WTC11 (cell line): ENCODE results near the gene SLCO1A2. TPM values are rescaled to one million over a fixed set of nuclear protein-coding genes. Genes with fewer than 3 reads are reported as not detected.
"Not testable (repeated sequence)": the region's sequence is repeated elsewhere in the genome, so short reads cannot be mapped to it uniquely, and the experiment has no call there.

Experiments
- ATAC-seq: fragments of 200-7000 bp; cut with Tn5 transposase; 2 replicates; pipeline ENCODE4 v1.10.0; 2021; ENCODE audit warnings: mild to moderate bottlenecking, moderate library complexity
- CTCF ChIA-PET: fragments of 300-600 bp; sonication (Branson Sonifier 250); formaldehyde crosslinking; loops from one replicate; lab custom pipeline; 2021; ENCODE audit warnings: antibody characterized with exemption; lab: Charles Lee
- POLR2A ChIA-PET: fragments of 350-600 bp; sonication (Branson Sonifier 250); formaldehyde crosslinking; loops from one replicate; lab custom pipeline; 2021; ENCODE audit warnings: antibody characterized with exemption; lab: Charles Lee
- DNase-seq: peaks from one replicate; pipeline ENCODE4 v3.0.0; 2021; ENCODE audit warnings: low spot score
- H3K27ac Mint-ChIP-seq: 2 replicates; pipeline ENCODE4 v1.8.0; 2021; ENCODE audit warnings: mixed read lengths
- H3K27me3 Mint-ChIP-seq: 2 replicates; pipeline ENCODE4 v1.8.0; 2021; ENCODE audit warnings: low read depth, mild to moderate bottlenecking, moderate library complexity, mixed read lengths
- H3K36me3 Mint-ChIP-seq: 2 replicates; pipeline ENCODE4 v1.8.0; 2021; ENCODE audit warnings: mixed read lengths
- H3K4me1 Mint-ChIP-seq: 2 replicates; pipeline ENCODE4 v1.8.0; 2022; ENCODE audit warnings: mixed read lengths
- H3K4me3 Mint-ChIP-seq: 2 replicates; pipeline ENCODE4 v1.8.0; 2021; ENCODE audit warnings: mild to moderate bottlenecking, moderate library complexity, mixed read lengths
- H3K9me3 Mint-ChIP-seq: 2 replicates; pipeline ENCODE4 v1.8.0; 2021; ENCODE audit warnings: mixed read lengths
- AFF4 ChIP-seq: sonication (generic); formaldehyde crosslinking; IDR thresholded peaks from 2 replicates; pipeline ENCODE4 v1.8.1; 2023; ENCODE audit warnings: mild to moderate bottlenecking, missing genetic modification reagents, borderline replicate concordance
- ARID4B ChIP-seq: sonication (generic); formaldehyde crosslinking; IDR thresholded peaks from 2 replicates; pipeline ENCODE4 v1.8.0; 2023; ENCODE audit warnings: missing genetic modification reagents, mild to moderate bottlenecking, borderline replicate concordance
- CBFB ChIP-seq: sonication (generic); formaldehyde crosslinking; IDR thresholded peaks from 2 replicates; pipeline ENCODE4 v1.8.1; 2022; ENCODE audit warnings: mild to moderate bottlenecking, low read depth, missing genetic modification reagents
- CREM ChIP-seq: sonication (generic); formaldehyde crosslinking; IDR thresholded peaks from 2 replicates; pipeline ENCODE4 v1.8.1; 2022; ENCODE audit warnings: mild to moderate bottlenecking, missing genetic modification reagents, moderate library complexity
- ETV6 ChIP-seq: sonication (generic); formaldehyde crosslinking; IDR thresholded peaks from 2 replicates; pipeline ENCODE4 v1.8.1; 2022; ENCODE audit warnings: mild to moderate bottlenecking, missing genetic modification reagents
- FOXP4 ChIP-seq: sonication (generic); formaldehyde crosslinking; IDR thresholded peaks from 2 replicates; pipeline ENCODE4 v1.8.0; 2022; ENCODE audit warnings: mild to moderate bottlenecking, missing genetic modification reagents
- GRHL2 ChIP-seq: fragments of 250-450 bp; sonication (Bioruptor Pico); IDR thresholded peaks from 2 replicates; pipeline ENCODE4 v1.8.0; 2022; ENCODE audit warnings: mild to moderate bottlenecking, moderate library complexity; ENCODE audit not compliant: insufficient replicate concordance, severe bottlenecking
- IRF2 ChIP-seq: sonication (generic); formaldehyde crosslinking; IDR thresholded peaks from 2 replicates; pipeline ENCODE4 v1.8.0; 2022; ENCODE audit warnings: low read depth, missing genetic modification reagents, borderline replicate concordance
- PREB ChIP-seq: sonication (generic); formaldehyde crosslinking; IDR thresholded peaks from 2 replicates; pipeline ENCODE4 v1.8.1; 2022; ENCODE audit warnings: mild to moderate bottlenecking, missing genetic modification reagents, moderate library complexity, borderline replicate concordance
- SOX15 ChIP-seq: fragments of 250-450 bp; sonication (Bioruptor Pico); IDR thresholded peaks from 2 replicates; pipeline ENCODE4 v1.9.0; 2021; ENCODE audit warnings: mild to moderate bottlenecking
- TP53 ChIP-seq: sonication (generic); formaldehyde crosslinking; IDR thresholded peaks from 2 replicates; pipeline ENCODE4 v1.8.1; 2023; ENCODE audit warnings: mild to moderate bottlenecking, missing genetic modification reagents
- USF1 ChIP-seq: sonication (generic); formaldehyde crosslinking; IDR thresholded peaks from 2 replicates; pipeline ENCODE4 v1.8.0; 2022; ENCODE audit warnings: mild to moderate bottlenecking, missing genetic modification reagents
- ZNF121 ChIP-seq: sonication (generic); formaldehyde crosslinking; IDR thresholded peaks from 2 replicates; pipeline ENCODE4 v1.8.0; 2023; ENCODE audit warnings: missing genetic modification reagents
- ZNF263 ChIP-seq: sonication (generic); formaldehyde crosslinking; IDR thresholded peaks from 2 replicates; pipeline ENCODE4 v1.8.1; 2022; ENCODE audit warnings: low read depth, mild to moderate bottlenecking, moderate library complexity, missing genetic modification reagents
- ZNF416 ChIP-seq: fragments of 250-450 bp; sonication (Bioruptor Pico); IDR thresholded peaks from 2 replicates; pipeline ENCODE4 v1.9.0; 2021; ENCODE audit warnings: mild to moderate bottlenecking, inconsistent platforms
- total RNA-seq: library from RNA; stranded (reverse); gene quantifications from 3 replicates; pipeline ENCODE4 v1.2.3, GENCODE V29; 2021

The SLCO1A2 gene
- total RNA-seq, 1 experiment from 2014 or later: 9.9 TPM

GRCh38 chr12:21384261-21384660 is 49.5 kb upstream of the SLCO1A2 start (continued):
- TF ChIP-seq ARID4B (CRISPR knock-in tag): no peak
- TF ChIP-seq USF1 (CRISPR knock-in tag): no peak
- TF ChIP-seq ZNF416 (CRISPR knock-in tag): no peak
- TF ChIP-seq PREB: no peak
- TF ChIP-seq CBFB (CRISPR knock-in tag): no peak
- no peak for TF ChIP-seq ETV6 (CRISPR knock-in tag)
- TF ChIP-seq TP53 (CRISPR knock-in tag): no peak
- TF ChIP-seq CREM (CRISPR knock-in tag): no peak
- no peak for TF ChIP-seq ZNF121 (CRISPR knock-in tag)

GRCh38 chr12:21381320-21381719 is 46.6 kb upstream of the SLCO1A2 start:
- POLR2A ChIA-PET, H3K9me3 Mint-ChIP-seq, ATAC-seq: not testable (repeated sequence)

GRCh38 chr12:21379218-21379617 is 44.5 kb upstream of the SLCO1A2 start:
- ATAC-seq (no peak), DNase-seq (no peak)
- Mint-ChIP-seq H3K36me3 (no peaks in the 10 kb centered on the region), H3K4me1 (peaks cover 18% of the 10 kb centered on the region), H3K9me3 (peaks cover 5% of the 10 kb centered on the region; the same call in 1 of the 2 replicates), H3K27ac (no peak overlapping the region), H3K27me3 (no peaks in the 10 kb centered on the region), H3K4me3 (no peak overlapping the region)
- ChIA-PET POLR2A (no interaction called here), CTCF (no interaction called here)
- no peak for TF ChIP-seq FOXP4
- no peak for TF ChIP-seq AFF4
- TF ChIP-seq ARID4B (CRISPR knock-in tag): no peak
- no peak for TF ChIP-seq ZNF416 (CRISPR knock-in tag)
- TF ChIP-seq IRF2 (CRISPR knock-in tag): no peak
- TF ChIP-seq ZNF263: no peak
- no peak for TF ChIP-seq ETV6 (CRISPR knock-in tag)
- no peak for TF ChIP-seq SOX15 (CRISPR knock-in tag)
- no peak for TF ChIP-seq GRHL2 (CRISPR knock-in tag)

More at GRCh38 chr12:21381320-21381719, 46.6 kb upstream of the SLCO1A2 start:
- DNase-seq, H3K36me3 Mint-ChIP-seq, CTCF ChIA-PET, H3K27ac Mint-ChIP-seq, H3K4me1 Mint-ChIP-seq, H3K4me3 Mint-ChIP-seq, H3K27me3 Mint-ChIP-seq: not testable (repeated sequence)
